K562 (cell line): ENCODE results near the gene SMCO1. TPM values are rescaled to one million over a fixed set of nuclear protein-coding genes. Genes with fewer than 3 reads are reported as not detected.

ENCODE experiments used
- CREB3 ChIP-seq: fragments of 450-650 bp; conservative IDR thresholded peaks from 2 replicates; pipeline ENCODE4 v1.6.1; 2016; ENCODE audit warnings: missing genetic modification characterization, low read depth, mild to moderate bottlenecking, missing compliant biosample characterization, moderate library complexity
- PBX2 ChIP-seq, 2 experiments: IDR thresholded peaks in 1 of 2; conservative IDR thresholded peaks in 1 of 2; 2 replicates each; pipeline ENCODE4 v1.6.1; 2016; ENCODE audit warnings: low read depth in 2 of 2, mild to moderate bottlenecking in 1 of 2, missing compliant biosample characterization in 1 of 2, missing genetic modification characterization in 1 of 2, moderate library complexity in 1 of 2
- POLR3G ChIP-seq: IDR thresholded peaks from 2 replicates; pipeline ENCODE4 v1.6.1; 2011; ENCODE audit not compliant: insufficient read length, insufficient replicate concordance; ENCODE audit errors: extremely low read depth
- SETDB1 ChIP-seq: IDR thresholded peaks from one replicate; pipeline ENCODE4 v1.6.1; 2012; ENCODE audit warnings: low read length, control low read depth, inconsistent platforms
- UBTF ChIP-seq, 2 experiments: IDR thresholded peaks; 2 replicates each; pipeline ENCODE4 v1.6.1; 2012; ENCODE audit warnings: improper control_type of control experiment in 2 of 2, low read depth in 2 of 2, low read length in 2 of 2, borderline replicate concordance in 1 of 2
- ZBED1 ChIP-seq: IDR thresholded peaks from 2 replicates; pipeline ENCODE4 v1.6.1; 2014
- ZFP91 ChIP-seq: sonication (generic); formaldehyde crosslinking; IDR thresholded peaks from 2 replicates; pipeline ENCODE4 v1.8.0; 2022; ENCODE audit warnings: mild to moderate bottlenecking, missing genetic modification reagents
- ZNF324 ChIP-seq: fragments of 250-450 bp; sonication (Bioruptor Pico); IDR thresholded peaks from 2 replicates; pipeline ENCODE4 v1.4.0; 2020; ENCODE audit warnings: mild to moderate bottlenecking
- ZNF584 ChIP-seq: fragments of 200-800 bp; sonication (Bioruptor generic); IDR thresholded peaks from 2 replicates; pipeline ENCODE4 v1.6.1; 2016; ENCODE audit warnings: low read depth, mild to moderate bottlenecking, missing genetic modification characterization, missing compliant biosample characterization
- ZNF717 ChIP-seq: fragments of 250-450 bp; sonication (Bioruptor Pico); IDR thresholded peaks from 2 replicates; pipeline ENCODE4 v1.5.0; 2021
- polyA plus RNA-seq, 8 experiments: library from polyadenylated mRNA; depleted of rRNA in 4 of 8; stranded (reverse) in 5 of 8; unstranded in 3 of 8; fragments of >200 nt; fragmentation: Nextera tagmentation in 2 of 8; fragmentation: Illumina TruSeq in 1 of 8; extraction: Ambion mirVana in 2 of 8; extraction: Trizol in 1 of 8; gene quantifications; 2 replicates each; pipeline versions ENCODE4 v1.2.1 to v1.2.3, GENCODE V29; 2011 to 2014; ENCODE audit warnings: inconsistent platforms in 1 of 8, missing spikeins in 1 of 8
- total RNA-seq, 7 experiments: library from RNA; depleted of rRNA in 6 of 7; stranded (reverse); fragments of >200 nt in 6 of 7; fragmentation: Illumina TruSeq in 2 of 7; extraction: Trizol in 2 of 7; gene quantifications; 2 replicates each; pipeline versions ENCODE4 v1.2.1 to v1.2.3, GENCODE V29; 2011 to 2021; ENCODE audit warnings: low replicate concordance in 1 of 7

Gene SMCO1
- total and polyA plus RNA-seq, 9 of the 15 experiments (the other 6 are each of a cell fraction or from before 2014, with no cell fraction given): 0.05 to 0.35 (median 0.12) TPM; not detected in 5

GRCh38 chr3:196537319-196537984 lies 22.3 kb upstream of the SMCO1 start (continued):
- TF ChIP-seq CREB3 (no peak), PBX2 (CRISPR knock-in tag; IDR thresholded peaks at IDR 0.05; ENCODE audit: low read depth) (no peak), PBX2 (tag; conservative IDR thresholded peaks at IDR 0.05; ENCODE audit: low read depth) (peak; percentile 95), POLR3G (no peak), ZFP91 (no peak), SETDB1 (no peak), UBTF (IDR thresholded peaks at IDR 0.05; ENCODE audit: borderline replicate concordance in 1 of 2, low read depth in 2 of 2, low read length in 2 of 2) (no peak), ZNF717 (CRISPR knock-in tag) (no peak), ZNF324 (no peak), ZBED1 (no peak), ZNF584 (CRISPR knock-in tag) (no peak)
